ENCODE data around the gene TFF1. TPM values are rescaled to one million over a fixed set of nuclear protein-coding genes. Genes with fewer than 3 reads are reported as not detected.
"Not testable (repeated sequence)": the region's sequence is repeated elsewhere in the genome, so short reads cannot be mapped to it uniquely, and the experiment has no call there.

Gene TFF1
- total RNA-seq (2014; rRNA removed; shearing (Covaris generic)) = not detected in 2 replicates

GRCh38 chr21:42366292-42367010 lies at the start of gene TFF1:
Gene TFF1, minus strand, starts transcription at chr21:42366535. Its CDS starts 40 bp downstream, at chr21:42366495.
- H3K4me1 ChIP-seq = no peaks in the 10 kb centered on the region
- H3K9me3 ChIP-seq (replicated peaks) = no peaks in the 10 kb centered on the region
- peaks cover 11% of the 10 kb centered on the region; the same call in 1 of the 2 replicates for H3K27me3 ChIP-seq
- H3K4me3 ChIP-seq = no peak within 1 kb of the TSS
- no peaks in the 10 kb centered on the region for H3K36me3 ChIP-seq
- H3K27ac ChIP-seq = no peak within 1 kb of the TSS
- DNase-seq = no peak

GRCh38 chr21:42414928-42415769 lies 48.8 kb upstream of the TFF1 start:
- Histone ChIP-seq H3K27me3 (0 out of 2 replicates have a peak, but pooled peaks cover 3% of the 10 kb centered on the region), H3K27ac (no peak overlapping the region)
- no peak for DNase-seq

GRCh38 chr21:42414553-42414927 lies 48.2 kb upstream of the TFF1 start:
- Histone ChIP-seq H3K27me3 (0 out of 2 replicates have a peak, but pooled peaks cover 3% of the 10 kb centered on the region), H3K4me1 (no peaks in the 10 kb centered on the region), H3K36me3 (no peaks in the 10 kb centered on the region), H3K9me3 (replicated peaks) (no peaks in the 10 kb centered on the region), H3K4me3 (no peak overlapping the region), H3K27ac (no peak overlapping the region)
- DNase-seq = no peak

More at GRCh38 chr21:42414928-42415769, 48.8 kb upstream of the TFF1 start:
- Histone ChIP-seq H3K4me3 (no peak overlapping the region), H3K4me1 (no peaks in the 10 kb centered on the region), H3K9me3 (replicated peaks) (no peaks in the 10 kb centered on the region), H3K36me3 (no peaks in the 10 kb centered on the region)

- Histone ChIP-seq H3K4me3 (no peak overlapping the region), H3K9me3 (replicated peaks) (no peaks in the 10 kb centered on the region), H3K27me3 (0 out of 2 replicates have a peak, but pooled peaks cover 3% of the 10 kb centered on the region), H3K4me1 (no peaks in the 10 kb centered on the region), H3K27ac (no peak overlapping the region), H3K36me3 (no peaks in the 10 kb centered on the region)
- no peak for DNase-seq
Measured at GRCh38 chr21:42414066-42414465, 47.7 kb upstream of the TFF1 start.

- no peak overlapping the region for H3K27ac ChIP-seq
- H3K9me3 ChIP-seq (replicated peaks) = no peaks in the 10 kb centered on the region
- H3K4me1 ChIP-seq = no peaks in the 10 kb centered on the region
- no peak for DNase-seq
- H3K27me3 ChIP-seq = 0 out of 2 replicates have a peak, but pooled peaks cover 3% of the 10 kb centered on the region
- H3K36me3 ChIP-seq = no peaks in the 10 kb centered on the region
- no peak overlapping the region for H3K4me3 ChIP-seq
Measured at GRCh38 chr21:42413500-42413899, 47.2 kb upstream of the TFF1 start.

GRCh38 chr21:42413093-42413492 lies 46.8 kb upstream of the TFF1 start:
- DNase-seq = no peak
- H3K36me3 ChIP-seq = no peaks in the 10 kb centered on the region
- H3K9me3 ChIP-seq (replicated peaks) = no peaks in the 10 kb centered on the region
- H3K27me3 ChIP-seq = 0 out of 2 replicates have a peak, but pooled peaks cover 3% of the 10 kb centered on the region
- H3K4me3 ChIP-seq = no peak overlapping the region
- H3K4me1 ChIP-seq = no peaks in the 10 kb centered on the region
- H3K27ac ChIP-seq = no peak overlapping the region

GRCh38 chr21:42412636-42412933 lies 46.2 kb upstream of the TFF1 start:
- no peak for DNase-seq
- H3K4me3 ChIP-seq = no peak overlapping the region
- no peaks in the 10 kb centered on the region for H3K9me3 ChIP-seq (replicated peaks)
- H3K4me1 ChIP-seq = no peaks in the 10 kb centered on the region
- no peaks in the 10 kb centered on the region for H3K36me3 ChIP-seq
- H3K27ac ChIP-seq = no peak overlapping the region
- H3K27me3 ChIP-seq = 0 out of 2 replicates have a peak, but pooled peaks cover 3% of the 10 kb centered on the region

- DNase-seq = no peak
- Histone ChIP-seq H3K4me3 (no peak overlapping the region), H3K4me1 (no peaks in the 10 kb centered on the region), H3K36me3 (no peaks in the 10 kb centered on the region), H3K27me3 (0 out of 2 replicates have a peak, but pooled peaks cover 3% of the 10 kb centered on the region), H3K9me3 (replicated peaks) (no peaks in the 10 kb centered on the region), H3K27ac (no peak overlapping the region)
Measured at GRCh38 chr21:42411891-42412635, 45.7 kb upstream of the TFF1 start.

- no peaks in the 10 kb centered on the region for H3K9me3 ChIP-seq (replicated peaks)
- H3K4me1 ChIP-seq = no peaks in the 10 kb centered on the region
- H3K36me3 ChIP-seq = no peaks in the 10 kb centered on the region
- H3K27ac ChIP-seq = no peak overlapping the region
- no peak overlapping the region for H3K4me3 ChIP-seq
- H3K27me3 ChIP-seq = 0 out of 2 replicates have a peak, but pooled peaks cover 3% of the 10 kb centered on the region
- DNase-seq = no peak
Measured at GRCh38 chr21:42411197-42411869, 45.0 kb upstream of the TFF1 start.

- DNase-seq = no peak
- H3K27me3 ChIP-seq = 0 out of 2 replicates have a peak, but pooled peaks cover 3% of the 10 kb centered on the region
- no peaks in the 10 kb centered on the region for H3K9me3 ChIP-seq (replicated peaks)
- H3K27ac ChIP-seq = no peak overlapping the region
- no peaks in the 10 kb centered on the region for H3K4me1 ChIP-seq
- H3K4me3 ChIP-seq = no peak overlapping the region
- no peaks in the 10 kb centered on the region for H3K36me3 ChIP-seq
Measured at GRCh38 chr21:42409366-42409765, 43.0 kb upstream of the TFF1 start.

- DNase-seq; H3K27me3 ChIP-seq; H3K4me3 ChIP-seq; H3K27ac ChIP-seq; H3K9me3 ChIP-seq (replicated peaks); H3K4me1 ChIP-seq; H3K36me3 ChIP-seq: not testable (repeated sequence)
Measured at GRCh38 chr21:42408718-42409117, 42.4 kb upstream of the TFF1 start.

- Histone ChIP-seq H3K27ac (no peak overlapping the region), H3K4me1 (no peaks in the 10 kb centered on the region), H3K4me3 (no peak overlapping the region), H3K36me3 (no peaks in the 10 kb centered on the region), H3K9me3 (replicated peaks) (no peaks in the 10 kb centered on the region), H3K27me3 (0 out of 2 replicates have a peak, but pooled peaks cover 3% of the 10 kb centered on the region)
- DNase-seq = no peak
Measured at GRCh38 chr21:42407476-42407875, 41.1 kb upstream of the TFF1 start.

GRCh38 chr21:42406866-42407265 lies 40.5 kb upstream of the TFF1 start:
- no peaks in the 10 kb centered on the region for H3K36me3 ChIP-seq
- no peaks in the 10 kb centered on the region for H3K4me1 ChIP-seq
- no peak overlapping the region for H3K27ac ChIP-seq
- no peak overlapping the region for H3K4me3 ChIP-seq
- H3K9me3 ChIP-seq (replicated peaks) = no peaks in the 10 kb centered on the region
- 0 out of 2 replicates have a peak, but pooled peaks cover 3% of the 10 kb centered on the region for H3K27me3 ChIP-seq
- DNase-seq = no peak

- DNase-seq = no peak
- no peak overlapping the region for H3K4me3 ChIP-seq
- no peak overlapping the region for H3K27ac ChIP-seq
- H3K4me1 ChIP-seq = no peaks in the 10 kb centered on the region
- H3K27me3 ChIP-seq = no peaks in the 10 kb centered on the region
- H3K36me3 ChIP-seq = no peaks in the 10 kb centered on the region
- no peaks in the 10 kb centered on the region for H3K9me3 ChIP-seq (replicated peaks)
Measured at GRCh38 chr21:42406201-42406621, 39.9 kb upstream of the TFF1 start.
